ENCODE results near the gene FAM200A. TPM values are rescaled to one million over a fixed set of nuclear protein-coding genes. Genes with fewer than 3 reads are reported as not detected.
A peak's percentile ranks its signal among the peaks of the same experiment; 100 is the strongest.
"Not testable (repeated sequence)": the region's sequence is repeated elsewhere in the genome, so short reads cannot be mapped to it uniquely, and the experiment has no call there.

Gene FAM200A
- total RNA-seq, 1 donor from 2014 or later, result 4.9 TPM

- ATAC-seq (peak; percentile 94), DNase-seq (peak; percentile 99)
- Histone ChIP-seq H3K27me3 (no peaks in the 10 kb centered on the region), H3K9me3 (no peaks in the 10 kb centered on the region), H3K4me3 (peak within 1 kb of the TSS; percentile 90), H3K27ac (peak within 1 kb of the TSS; percentile 83), H3K36me3 (peaks cover 2% of the 10 kb centered on the region), H3K4me1 (peaks cover 31% of the 10 kb centered on the region)
- intact Hi-C loops (cut with DNase I), result no loop called here
- TF ChIP-seq CTCF (IDR thresholded peaks at IDR 0.05), result no peak
Observed at GRCh38 chr7:99504603-99505323, 47.2 kb downstream of the FAM200A start, which contains the start of gene ZKSCAN5. Gene ZKSCAN5, plus strand, starts transcription at chr7:99504662. Its CDS starts 1,383 bp downstream, at chr7:99506045.

- Histone ChIP-seq H3K4me1 (peaks cover 31% of the 10 kb centered on the region), H3K27me3 (no peaks in the 10 kb centered on the region), H3K4me3 (peak overlapping the region; percentile 90), H3K36me3 (no peaks in the 10 kb centered on the region), H3K27ac (peak overlapping the region; percentile 83), H3K9me3 (no peaks in the 10 kb centered on the region)
- intact Hi-C loops (cut with DNase I), result no loop called here
- peak; percentile 93 for ATAC-seq
- no peak for DNase-seq
- no peak for TF ChIP-seq CTCF (IDR thresholded peaks at IDR 0.05)
Observed at GRCh38 chr7:99504281-99504602, 47.7 kb downstream of the FAM200A start.

GRCh38 chr7:99501236-99501635 is 50.7 kb downstream of the FAM200A start:
- Histone ChIP-seq H3K4me1 (peaks cover 33% of the 10 kb centered on the region), H3K36me3 (peaks cover 20% of the 10 kb centered on the region)
- H3K27me3 ChIP-seq; H3K27ac ChIP-seq; DNase-seq; ATAC-seq; intact Hi-C loops (cut with DNase I); H3K9me3 ChIP-seq; H3K4me3 ChIP-seq: not testable (repeated sequence)

- peaks cover 27% of the 10 kb centered on the region for H3K4me1 ChIP-seq
Observed at GRCh38 chr7:99500637-99501009, 51.3 kb downstream of the FAM200A start.

GRCh38 chr7:99499721-99500636 is 51.9 kb downstream of the FAM200A start, which contains the start of gene ZNF394:
Gene ZNF394, minus strand, starts transcription at chr7:99500281. Its CDS starts 188 bp downstream, at chr7:99500093.
- no peak for TF ChIP-seq CTCF (IDR thresholded peaks at IDR 0.05)
- DNase-seq (peak; percentile 95), ATAC-seq (peak; percentile 80)
- Histone ChIP-seq H3K27ac (peak within 1 kb of the TSS; percentile 96), H3K27me3 (no peaks in the 10 kb centered on the region), H3K4me3 (peak within 1 kb of the TSS; percentile 100), H3K36me3 (peaks cover 31% of the 10 kb centered on the region), H3K4me1 (peaks cover 24% of the 10 kb centered on the region), H3K9me3 (no peaks in the 10 kb centered on the region)
- intact Hi-C loops (cut with DNase I), result no loop called here

More at GRCh38 chr7:99500637-99501009, 51.3 kb downstream of the FAM200A start:
- TF ChIP-seq CTCF (IDR thresholded peaks at IDR 0.05), result no peak
- Histone ChIP-seq H3K27ac (peak overlapping the region; percentile 96), H3K4me3 (peak overlapping the region; percentile 100), H3K9me3 (no peaks in the 10 kb centered on the region), H3K27me3 (no peaks in the 10 kb centered on the region), H3K36me3 (peaks cover 26% of the 10 kb centered on the region)
- ATAC-seq (no peak), DNase-seq (no peak)
- intact Hi-C loops (cut with DNase I), result no loop called here

GRCh38 chr7:99499371-99499720 is 52.6 kb downstream of the FAM200A start:
- peaks cover 5% of the 10 kb centered on the region for H3K9me3 ChIP-seq
- TF ChIP-seq CTCF (IDR thresholded peaks at IDR 0.05), result no peak
- peak overlapping the region; percentile 100 for H3K4me3 ChIP-seq
- intact Hi-C loops (cut with DNase I), result no loop called here
- H3K27me3 ChIP-seq, result no peaks in the 10 kb centered on the region
- peak overlapping the region; percentile 96 for H3K27ac ChIP-seq
- peaks cover 38% of the 10 kb centered on the region for H3K36me3 ChIP-seq
- ATAC-seq (peak; percentile 19), DNase-seq (no peak)
- H3K4me1 ChIP-seq, result peaks cover 24% of the 10 kb centered on the region

Data from upper lobe of right lung (tissue), 1 donor.